Mesendoderm (in vitro differentiated cells): ENCODE measurements around the gene GNB2.
A peak's percentile ranks its signal among the peaks of the same experiment; 100 is the strongest.

Experiments
- DNase-seq: peaks from one replicate; pipeline ENCODE4 v3.0.0; 2013
- H2AK5ac ChIP-seq: 2 replicates; pipeline ENCODE4 v1.6.1; 2013; ENCODE audit warnings: low read length, inconsistent platforms
- H2BK120ac ChIP-seq: 2 replicates; pipeline ENCODE4 v1.6.1; 2013; ENCODE audit warnings: low read depth, mild to moderate bottlenecking, low read length, moderate library complexity, mixed read lengths
- H2BK15ac ChIP-seq: replicated peaks from 2 replicates; pipeline ENCODE4 v1.6.1; 2013; ENCODE audit warnings: low read depth, mild to moderate bottlenecking, moderate library complexity
- H2BK5ac ChIP-seq: 2 replicates; pipeline ENCODE4 v1.6.1; 2013; ENCODE audit warnings: low read length, inconsistent platforms
- H3K18ac ChIP-seq: 2 replicates; pipeline ENCODE4 v1.6.1; 2013; ENCODE audit warnings: mild to moderate bottlenecking, low read length, mixed read lengths
- H3K23ac ChIP-seq: one replicate; pipeline ENCODE4 v1.6.1; 2013; ENCODE audit warnings: low read length
- H3K27ac ChIP-seq: 2 replicates; pipeline ENCODE4 v1.5.1; 2013; ENCODE audit warnings: low read depth, mild to moderate bottlenecking, inconsistent platforms, low read length, moderate library complexity
- H3K27me3 ChIP-seq: 2 replicates; pipeline ENCODE4 v1.6.1; 2013; ENCODE audit warnings: low read length, control low read depth, mild to moderate bottlenecking, inconsistent platforms; ENCODE audit not compliant: insufficient read depth, poor library complexity
- H3K36me3 ChIP-seq: 2 replicates; pipeline ENCODE4 v1.6.1; 2013; ENCODE audit warnings: low read length, inconsistent platforms; ENCODE audit not compliant: control insufficient read depth, insufficient read depth
- H3K4ac ChIP-seq: one replicate; pipeline ENCODE4 v1.6.1; 2013; ENCODE audit warnings: low read depth, mild to moderate bottlenecking, low read length, moderate library complexity
- H3K4me1 ChIP-seq: 2 replicates; pipeline ENCODE4 v1.6.1; 2013; ENCODE audit warnings: low read depth, low read length, inconsistent platforms; ENCODE audit not compliant: control insufficient read depth
- H3K4me2 ChIP-seq: 2 replicates; pipeline ENCODE4 v1.6.1; 2013; ENCODE audit warnings: low read length
- H3K4me3 ChIP-seq: 2 replicates; pipeline ENCODE4 v1.5.1; 2013; ENCODE audit warnings: mild to moderate bottlenecking, low read length
- H3K56ac ChIP-seq: one replicate; pipeline ENCODE4 v1.6.1; 2013; ENCODE audit warnings: low read length
- H3K79me1 ChIP-seq: 2 replicates; pipeline ENCODE4 v1.6.1; 2013; ENCODE audit warnings: low read length, inconsistent platforms
- H3K79me2 ChIP-seq: 2 replicates; pipeline ENCODE4 v1.6.1; 2013; ENCODE audit warnings: mild to moderate bottlenecking, low read length; ENCODE audit not compliant: control insufficient read depth, insufficient read depth
- H3K9ac ChIP-seq: 2 replicates; pipeline ENCODE4 v1.6.1; 2013; ENCODE audit warnings: low read length, inconsistent platforms
- H4K5ac ChIP-seq: one replicate; pipeline ENCODE4 v1.6.1; 2013; ENCODE audit warnings: low read length
- H4K8ac ChIP-seq: one replicate; pipeline ENCODE4 v1.6.1; 2013; ENCODE audit warnings: low read depth, mild to moderate bottlenecking, control low read depth, low read length, moderate library complexity
- WGBS: extraction: QIAGEN DNeasy Blood & Tissue Kit; methylation state at CpG from one replicate; pipeline ENCODE4 v1.1.7; 2013; ENCODE audit warnings: low lambda C conversion rate, missing lambda C conversion rate; ENCODE audit not compliant: insufficient coverage; ENCODE audit errors: extremely low coverage; 5-methylcytosine and 5-hydroxymethylcytosine counted together

Gene GNB2

DNA sequence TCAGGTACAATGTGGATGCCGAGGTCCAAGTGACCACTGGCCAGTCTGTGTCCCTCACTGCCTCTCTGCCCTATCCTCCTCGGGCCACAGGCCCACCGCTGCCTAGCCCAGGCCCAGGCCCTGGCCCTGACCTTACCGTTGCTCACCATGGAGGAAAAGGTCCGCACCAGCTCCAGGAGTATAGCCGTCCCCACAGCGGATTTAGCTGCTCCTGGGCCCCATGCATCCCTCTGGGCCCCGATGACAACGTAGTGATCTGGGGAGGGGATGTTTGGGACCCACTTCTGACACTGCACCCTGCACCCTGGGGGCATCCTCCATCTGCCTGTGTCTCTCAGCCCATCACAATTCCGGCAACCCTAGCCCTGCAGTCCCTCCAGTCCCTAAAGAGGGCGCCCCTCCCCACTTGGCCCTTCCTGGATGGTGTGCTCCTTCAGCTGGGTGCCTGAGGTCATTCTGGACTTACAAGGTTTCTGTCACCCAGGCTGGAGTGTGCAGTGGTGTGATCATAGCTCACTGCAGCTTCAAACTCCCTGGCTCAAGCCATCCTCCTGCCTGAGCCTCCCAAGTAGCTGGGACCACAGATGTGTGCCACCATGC lies 44.3 kb upstream of the GNB2 start:
- no peak overlapping the region for H2BK5ac ChIP-seq
- no peak overlapping the region for H2BK15ac ChIP-seq
- no peak overlapping the region for H2AK5ac ChIP-seq
- H3K36me3 ChIP-seq, result no peaks in the 10 kb centered on the region
- H3K18ac ChIP-seq, result no peak overlapping the region
- H3K9ac ChIP-seq, result no peak overlapping the region
- H3K4me3 ChIP-seq, result no peak overlapping the region
- no peak overlapping the region for H3K4ac ChIP-seq
- no peaks in the 10 kb centered on the region for H3K4me1 ChIP-seq
- no peak overlapping the region for H3K4me2 ChIP-seq
- DNase-seq, result peak; percentile 78
- no peaks in the 10 kb centered on the region for H3K79me1 ChIP-seq
- no peaks in the 10 kb centered on the region for H3K79me2 ChIP-seq
- H3K56ac ChIP-seq, result no peak overlapping the region
- WGBS, result no CpG with 5 or more reads among the region's 11 CpGs
- no peak overlapping the region for H4K5ac ChIP-seq
- H4K8ac ChIP-seq, result no peak overlapping the region
- H3K27ac ChIP-seq, result no peak overlapping the region
- H2BK120ac ChIP-seq, result no peak overlapping the region
- H3K23ac ChIP-seq, result no peak overlapping the region
- H3K27me3 ChIP-seq, result no peaks in the 10 kb centered on the region

DNA sequence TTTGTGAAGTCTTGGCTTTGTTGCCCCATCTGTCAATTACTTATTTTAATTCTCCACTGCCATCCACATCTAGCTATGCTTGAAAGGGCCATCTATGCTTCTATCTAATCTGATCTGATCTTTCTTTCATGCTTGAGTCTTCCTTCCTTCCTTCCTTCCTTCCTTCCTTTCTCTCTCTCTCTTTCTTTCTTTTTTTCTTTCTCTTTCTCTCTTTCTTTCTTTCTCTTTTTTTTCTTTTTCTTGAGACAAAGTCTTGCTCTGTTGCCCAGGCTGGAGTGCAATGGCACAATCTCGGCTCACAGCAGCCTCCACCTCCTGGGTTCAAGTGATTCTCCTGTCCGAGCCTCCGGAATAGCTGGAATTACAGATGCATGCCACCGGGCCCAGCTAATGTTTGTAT lies 43.5 kb upstream of the GNB2 start:
- Histone ChIP-seq H3K56ac (no peak overlapping the region), H3K4me1 (no peaks in the 10 kb centered on the region), H3K27ac (no peak overlapping the region)

DNA sequence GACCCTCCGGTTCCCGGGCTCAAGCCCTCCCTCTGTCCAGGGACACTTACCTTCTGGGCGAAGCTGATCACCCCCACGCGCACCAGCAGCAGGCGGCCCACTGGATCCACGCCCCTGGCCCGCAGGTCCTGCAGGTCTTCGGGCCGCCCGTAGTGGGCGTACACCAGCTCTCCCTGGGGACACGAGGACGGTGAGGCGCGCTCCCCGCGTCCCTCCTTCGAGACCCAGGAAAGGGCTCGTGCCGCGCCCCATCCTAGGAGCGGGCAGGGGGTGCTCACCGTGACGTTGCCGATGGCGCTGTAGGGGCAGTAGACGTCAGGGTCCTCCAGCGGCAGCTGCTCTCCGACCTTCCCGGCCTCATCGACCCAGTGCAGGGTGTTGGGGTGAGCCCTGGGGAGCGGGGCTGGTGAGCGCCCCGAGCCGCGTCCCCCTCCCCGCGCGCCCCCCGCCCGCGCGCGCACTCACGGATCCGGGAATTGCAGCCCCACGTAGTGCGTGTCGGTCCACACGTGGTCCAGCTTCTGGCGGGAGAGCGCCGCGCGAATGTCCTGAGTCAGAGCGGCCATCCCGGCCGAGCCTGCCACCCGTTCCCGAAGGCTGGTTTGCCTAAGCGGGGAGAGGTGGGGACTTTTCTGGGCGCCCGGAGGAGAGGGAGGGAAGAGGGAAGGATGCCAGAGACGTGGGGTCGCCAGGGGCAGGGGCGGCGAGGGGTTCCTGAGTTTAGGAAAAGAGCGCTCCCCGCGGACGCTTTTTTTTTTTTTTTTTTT lies 40.4 kb upstream of the GNB2 start:
- Histone ChIP-seq H3K56ac (peak overlapping the region; percentile 86), H2BK5ac (no peak overlapping the region), H2AK5ac (no peak overlapping the region), H3K9ac (peak overlapping the region; percentile 83), H3K27me3 (no peaks in the 10 kb centered on the region), H3K4me1 (no peaks in the 10 kb centered on the region), H3K27ac (no peak overlapping the region), H3K36me3 (no peaks in the 10 kb centered on the region), H3K18ac (peak overlapping the region; percentile 32), H3K4me3 (peak overlapping the region; percentile 46), H2BK15ac (no peak overlapping the region), H3K4ac (peak overlapping the region; percentile 8), H2BK120ac (peak overlapping the region; percentile 15), H3K79me1 (no peaks in the 10 kb centered on the region), H3K79me2 (no peaks in the 10 kb centered on the region), H4K8ac (no peak overlapping the region), H3K4me2 (peak overlapping the region; percentile 99), H3K23ac (no peak overlapping the region), H4K5ac (no peak overlapping the region)
- DNase-seq, result peak; percentile 40
- WGBS, result no CpG with 5 or more reads among the region's 72 CpGs

More for the DNA sequence above, 43.5 kb upstream of the GNB2 start:
- no peak for DNase-seq
- H4K8ac ChIP-seq, result no peak overlapping the region
- H3K79me1 ChIP-seq, result no peaks in the 10 kb centered on the region
- no peak overlapping the region for H2BK120ac ChIP-seq
- no peak overlapping the region for H3K18ac ChIP-seq
- H3K23ac ChIP-seq, result no peak overlapping the region
- no peak overlapping the region for H3K9ac ChIP-seq
- no peak overlapping the region for H3K4me3 ChIP-seq
- H3K36me3 ChIP-seq, result no peaks in the 10 kb centered on the region
- no peak overlapping the region for H4K5ac ChIP-seq
- H3K4me2 ChIP-seq, result no peak overlapping the region
- no CpG with 5 or more reads among the region's 4 CpGs for WGBS
- H2BK5ac ChIP-seq, result no peak overlapping the region
- H2BK15ac ChIP-seq, result no peak overlapping the region
- no peaks in the 10 kb centered on the region for H3K79me2 ChIP-seq
- no peak overlapping the region for H2AK5ac ChIP-seq
- no peaks in the 10 kb centered on the region for H3K27me3 ChIP-seq
- no peak overlapping the region for H3K4ac ChIP-seq

DNA sequence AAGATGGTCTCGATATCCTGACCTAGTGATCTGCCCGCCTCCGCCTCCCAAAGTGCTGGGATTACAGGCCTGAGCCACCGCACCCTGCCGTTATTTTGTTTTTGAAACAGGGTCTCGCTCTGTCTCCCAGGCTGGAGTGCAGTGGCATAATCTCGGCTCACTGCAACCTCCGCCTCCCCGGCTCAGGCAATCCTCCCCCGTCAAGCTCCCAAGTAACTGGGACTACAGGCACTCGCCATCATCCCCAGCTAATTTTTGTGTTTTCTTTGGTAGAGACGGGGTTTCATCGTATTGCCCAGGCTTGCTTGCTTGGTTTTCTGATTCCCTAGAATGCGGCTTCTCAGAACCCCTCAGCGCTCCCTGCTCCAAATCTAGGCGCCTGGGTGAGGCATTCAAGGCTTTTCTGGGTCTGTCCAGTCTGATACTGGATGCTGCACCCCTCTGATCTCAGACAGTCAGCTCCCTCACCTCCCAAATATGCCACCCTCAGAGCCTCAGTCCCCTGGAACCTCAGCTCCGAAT lies 33.5 kb upstream of the GNB2 start:
- H3K79me2 ChIP-seq, result no peaks in the 10 kb centered on the region
- no CpG with 5 or more reads among the region's 17 CpGs for WGBS
- no peak overlapping the region for H3K23ac ChIP-seq
- no peak overlapping the region for H2BK120ac ChIP-seq
- H3K56ac ChIP-seq, result no peak overlapping the region
- no peak overlapping the region for H3K4me2 ChIP-seq
- H4K5ac ChIP-seq, result no peak overlapping the region
- no peaks in the 10 kb centered on the region for H3K27me3 ChIP-seq
- no peak overlapping the region for H3K4me3 ChIP-seq
- no peak overlapping the region for H4K8ac ChIP-seq
- no peak overlapping the region for H3K9ac ChIP-seq
- no peaks in the 10 kb centered on the region for H3K36me3 ChIP-seq
- no peak overlapping the region for H2BK5ac ChIP-seq
- H3K18ac ChIP-seq, result no peak overlapping the region
- no peak overlapping the region for H2BK15ac ChIP-seq
- no peak overlapping the region for H3K27ac ChIP-seq
- H3K79me1 ChIP-seq, result no peaks in the 10 kb centered on the region
- H3K4me1 ChIP-seq, result no peaks in the 10 kb centered on the region
- no peak for DNase-seq
- no peak overlapping the region for H2AK5ac ChIP-seq
- H3K4ac ChIP-seq, result no peak overlapping the region

DNA sequence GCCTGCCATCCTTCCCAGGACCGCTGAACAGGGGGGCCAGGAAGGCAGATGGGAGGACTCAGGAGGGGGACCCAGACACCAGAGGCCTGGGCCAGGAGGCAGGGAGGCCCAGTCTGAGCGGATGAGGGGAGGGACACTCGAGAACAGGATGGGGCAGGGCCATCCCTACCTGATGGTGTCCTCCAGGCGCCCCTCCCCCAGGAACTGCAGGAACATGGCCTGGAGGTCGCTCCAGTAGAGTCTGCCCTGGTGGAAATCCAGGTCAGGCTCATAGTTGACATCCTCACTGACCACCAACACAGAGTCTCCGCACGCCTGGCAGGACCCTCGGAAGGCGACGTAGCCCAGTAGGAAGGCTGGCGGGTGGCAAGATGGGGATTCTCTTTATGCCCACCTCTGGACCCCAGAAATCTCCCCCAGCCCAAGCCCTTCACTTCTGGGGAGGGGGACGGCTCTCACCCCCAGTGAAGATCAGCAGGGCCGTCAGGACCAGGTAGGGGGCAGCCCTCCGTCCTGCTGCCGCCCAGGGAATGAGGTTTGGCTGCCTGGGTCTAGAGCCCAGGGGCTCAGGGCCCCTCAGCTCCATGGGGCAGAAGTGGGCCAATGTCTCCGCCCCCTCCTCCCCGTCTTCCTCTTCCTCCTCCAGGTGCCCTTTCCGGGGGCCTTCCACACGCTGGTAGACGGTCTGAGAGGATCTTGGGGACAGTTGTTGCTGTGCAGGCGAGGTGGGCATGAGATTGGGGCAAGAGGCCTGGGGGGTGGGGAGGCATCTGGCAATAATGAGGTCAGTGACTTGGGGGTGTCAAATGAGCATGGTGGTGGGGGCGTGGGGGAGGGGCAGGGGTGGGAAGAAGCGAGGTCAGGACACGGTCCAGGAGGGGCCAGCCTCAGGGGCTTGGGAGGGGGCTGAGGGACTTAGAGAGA lies 32.8 kb upstream of the GNB2 start:
- Histone ChIP-seq H2BK5ac (no peak overlapping the region), H3K18ac (no peak overlapping the region), H2BK15ac (no peak overlapping the region), H2AK5ac (no peak overlapping the region), H3K23ac (peak overlapping the region; percentile 29), H4K8ac (no peak overlapping the region), H4K5ac (no peak overlapping the region), H2BK120ac (no peak overlapping the region), H3K36me3 (no peaks in the 10 kb centered on the region), H3K4me1 (no peaks in the 10 kb centered on the region), H3K9ac (no peak overlapping the region), H3K4ac (no peak overlapping the region), H3K79me2 (no peaks in the 10 kb centered on the region), H3K79me1 (no peaks in the 10 kb centered on the region), H3K56ac (no peak overlapping the region), H3K4me3 (no peak overlapping the region), H3K27me3 (no peaks in the 10 kb centered on the region), H3K27ac (no peak overlapping the region), H3K4me2 (no peak overlapping the region)
- no CpG with 5 or more reads among the region's 24 CpGs for WGBS
- DNase-seq, result no peak
